ENCODE results near the gene HUS1.
A peak's percentile ranks its signal among the peaks of the same experiment; 100 is the strongest.
"Not testable (repeated sequence)": the region's sequence is repeated elsewhere in the genome, so short reads cannot be mapped to it uniquely, and the experiment has no call there.

Gene HUS1

DNA sequence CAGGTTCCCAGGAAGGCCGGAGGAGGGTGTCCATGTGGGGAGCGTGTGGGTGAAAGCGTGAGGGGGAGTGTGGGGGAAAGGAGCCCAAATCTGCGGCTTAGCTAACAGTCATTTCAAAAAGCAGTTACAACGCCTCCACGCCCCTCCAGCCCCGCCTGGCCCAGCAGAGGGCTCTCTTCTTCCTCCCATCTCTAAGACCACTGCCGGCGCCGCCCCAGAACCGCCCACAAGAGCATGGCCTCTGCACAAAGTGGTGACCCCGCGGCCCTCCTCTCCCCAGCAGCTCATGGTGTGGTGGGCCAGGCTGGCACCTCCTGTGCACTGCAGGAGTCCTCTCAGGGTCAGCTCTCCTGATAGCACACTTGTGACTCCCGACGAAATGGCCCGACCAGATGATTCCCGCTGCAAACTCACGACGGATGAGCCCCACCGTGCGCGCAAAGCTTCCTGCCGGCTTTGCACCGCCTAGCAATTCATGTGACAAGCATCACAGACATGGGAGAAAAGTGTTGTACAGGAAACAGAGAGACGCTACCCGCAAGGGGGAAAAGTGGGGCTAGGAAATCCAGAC is 12.4 kb upstream of the HUS1 start:
- peak; percentile 23 for DNase-seq (ENCODE audit: extremely low read depth, low read depth)
- TF ChIP-seq, protein P1, sequence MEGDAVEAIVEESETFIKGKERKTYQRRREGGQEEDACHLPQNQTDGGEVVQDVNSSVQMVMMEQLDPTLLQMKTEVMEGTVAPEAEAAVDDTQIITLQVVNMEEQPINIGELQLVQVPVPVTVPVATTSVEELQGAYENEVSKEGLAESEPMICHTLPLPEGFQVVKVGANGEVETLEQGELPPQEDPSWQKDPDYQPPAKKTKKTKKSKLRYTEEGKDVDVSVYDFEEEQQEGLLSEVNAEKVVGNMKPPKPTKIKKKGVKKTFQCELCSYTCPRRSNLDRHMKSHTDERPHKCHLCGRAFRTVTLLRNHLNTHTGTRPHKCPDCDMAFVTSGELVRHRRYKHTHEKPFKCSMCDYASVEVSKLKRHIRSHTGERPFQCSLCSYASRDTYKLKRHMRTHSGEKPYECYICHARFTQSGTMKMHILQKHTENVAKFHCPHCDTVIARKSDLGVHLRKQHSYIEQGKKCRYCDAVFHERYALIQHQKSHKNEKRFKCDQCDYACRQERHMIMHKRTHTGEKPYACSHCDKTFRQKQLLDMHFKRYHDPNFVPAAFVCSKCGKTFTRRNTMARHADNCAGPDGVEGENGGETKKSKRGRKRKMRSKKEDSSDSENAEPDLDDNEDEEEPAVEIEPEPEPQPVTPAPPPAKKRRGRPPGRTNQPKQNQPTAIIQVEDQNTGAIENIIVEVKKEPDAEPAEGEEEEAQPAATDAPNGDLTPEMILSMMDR (IDR thresholded peaks at IDR 0.05; ENCODE audit: low read depth, low read length): peak; percentile 82

DNA sequence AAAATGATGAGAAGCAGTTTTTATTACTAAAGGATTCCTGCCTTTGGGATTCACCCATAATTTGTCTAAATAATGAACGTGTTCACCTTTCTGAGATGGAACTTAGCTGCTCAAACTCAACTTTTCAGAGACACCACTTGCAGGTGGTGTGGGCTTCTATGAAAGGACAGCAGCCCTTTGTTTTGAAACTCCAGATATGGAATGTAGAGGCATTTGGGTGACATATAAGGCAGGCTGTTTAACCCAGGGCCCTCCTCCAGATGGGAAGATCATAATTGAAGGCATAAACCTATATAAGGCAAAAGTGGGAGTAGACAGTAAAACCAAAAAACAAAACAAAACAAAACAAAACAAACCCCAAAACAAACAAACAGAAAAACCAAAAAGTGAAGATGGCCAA is 11.9 kb upstream of the HUS1 start:
- no peak for DNase-seq (ENCODE audit: extremely low read depth, low read depth)

DNA sequence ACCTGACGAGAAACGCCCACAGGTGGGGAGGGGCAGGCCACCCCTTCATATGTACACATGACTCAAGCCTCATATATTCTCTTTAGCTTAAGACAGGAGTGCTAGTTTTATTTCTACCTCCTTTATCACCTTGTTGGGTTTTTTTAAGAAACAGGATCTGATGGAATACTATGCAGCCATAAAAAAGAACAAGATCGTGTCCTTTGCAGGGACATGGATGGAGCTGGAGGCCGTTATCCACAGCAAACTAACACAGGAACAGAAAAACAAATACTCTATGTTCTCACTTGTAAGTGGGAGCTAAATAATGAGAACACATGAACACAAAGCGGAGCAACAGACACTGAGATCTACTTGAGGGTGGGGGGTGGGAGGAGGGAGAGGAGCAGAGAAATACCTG is 11.2 kb upstream of the HUS1 start:
- TF ChIP-seq, protein P1 (IDR thresholded peaks at IDR 0.05; ENCODE audit: low read depth, low read length): no peak
- DNase-seq (ENCODE audit: extremely low read depth, low read depth): no peak

More for the DNA sequence above, 11.9 kb upstream of the HUS1 start:
- TF ChIP-seq, protein P1 (IDR thresholded peaks at IDR 0.05; ENCODE audit: low read depth, low read length): no peak

DNA sequence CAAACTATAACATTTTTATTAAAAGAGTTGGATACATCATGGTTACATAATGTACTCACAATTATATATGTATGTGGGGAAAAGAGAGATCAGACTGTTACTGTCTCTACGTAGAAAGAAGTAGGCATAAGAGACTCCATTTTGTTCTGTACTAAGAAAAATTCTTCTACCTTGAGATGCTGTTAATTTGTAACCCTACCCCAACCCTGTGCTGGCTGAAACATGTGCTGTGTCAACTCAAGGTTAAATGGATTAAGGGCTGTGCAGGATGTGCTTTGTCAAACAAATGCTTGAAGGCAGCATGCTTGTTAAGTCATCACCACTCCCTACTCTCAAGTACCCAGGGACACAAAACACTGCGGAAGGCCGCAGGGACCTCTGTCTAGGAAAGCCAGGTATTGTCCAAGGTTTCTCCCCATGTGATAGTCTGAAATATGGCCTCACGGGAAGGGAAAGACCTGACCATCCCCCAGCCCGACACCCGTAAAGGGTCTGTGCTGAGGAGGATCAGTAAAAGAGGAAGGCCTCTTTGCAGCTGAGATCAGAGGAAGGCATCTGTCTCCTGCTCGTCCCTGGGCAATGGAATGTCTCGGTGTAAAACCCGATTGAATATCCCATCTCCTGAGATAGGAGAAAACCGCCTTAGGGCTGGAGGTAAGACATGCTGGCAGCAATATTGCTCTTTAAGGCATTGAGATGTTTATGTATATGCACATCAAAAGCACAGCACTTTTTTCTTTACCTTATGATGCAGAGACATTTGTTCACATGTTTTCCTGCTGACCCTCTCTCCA is 10.4 kb upstream of the HUS1 start:
- not testable (repeated sequence) for DNase-seq (ENCODE audit: extremely low read depth, low read depth)

DNA sequence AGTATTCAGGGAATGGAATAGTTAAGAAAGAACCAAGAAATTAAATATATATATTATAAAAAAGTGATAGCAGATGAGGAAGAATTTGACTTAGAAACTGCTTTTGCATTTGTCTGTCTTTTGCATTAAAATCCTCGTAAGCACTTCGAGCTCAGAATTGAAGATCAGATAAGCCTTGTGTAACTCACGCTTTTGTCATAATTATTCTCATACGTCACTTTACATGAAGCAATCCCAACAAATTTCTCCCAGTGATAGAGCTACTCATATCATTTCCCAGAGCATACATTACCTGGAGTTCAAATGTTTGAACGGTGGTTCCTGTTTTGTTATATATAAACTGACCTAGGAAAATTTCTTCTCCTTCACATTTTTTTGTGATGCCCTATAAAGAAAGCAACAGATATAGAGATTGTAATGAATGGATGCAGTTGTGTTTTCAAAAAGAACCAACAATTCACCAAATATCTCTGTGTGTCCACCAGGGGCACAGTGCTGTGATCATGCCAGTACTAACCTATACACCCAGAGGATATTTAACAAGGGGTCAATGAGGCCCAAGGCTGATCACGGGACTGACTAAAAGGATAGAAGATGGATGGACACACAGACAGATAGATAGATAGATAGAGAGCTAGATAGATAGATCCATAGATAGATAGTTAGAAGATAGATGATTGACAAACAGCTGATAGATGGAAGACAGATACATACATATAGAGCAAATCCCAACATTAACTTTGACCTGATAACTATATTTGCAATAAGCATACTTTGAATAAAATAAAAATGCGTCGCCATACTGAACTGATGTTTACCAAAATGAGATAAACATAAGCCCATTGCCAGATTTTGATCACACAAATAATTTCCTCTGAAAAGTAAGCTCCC is 9.3 kb upstream of the HUS1 start:
- DNase-seq (ENCODE audit: extremely low read depth, low read depth): no peak
- TF ChIP-seq, protein P1 (IDR thresholded peaks at IDR 0.05; ENCODE audit: low read depth, low read length): peak; percentile 25

DNA sequence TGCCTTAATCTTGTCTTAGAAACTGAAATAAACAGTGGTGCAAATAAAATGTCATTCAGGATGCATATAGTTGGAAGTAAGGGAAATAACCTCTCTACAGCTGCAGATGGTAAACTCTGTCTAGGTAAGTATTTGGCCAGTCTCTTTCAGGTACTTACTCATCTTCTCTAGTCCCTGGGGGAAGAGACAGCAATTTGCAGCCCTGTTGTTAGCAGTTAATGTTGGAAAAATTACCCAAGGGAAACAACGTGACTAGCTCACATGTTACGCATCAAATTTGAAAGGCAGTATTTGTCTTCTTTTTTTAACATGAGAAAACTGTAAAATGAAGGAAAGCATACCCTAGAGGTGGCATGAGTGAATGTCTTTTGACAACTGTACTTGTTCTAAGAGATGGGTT is 3.2 kb upstream of the HUS1 start:
- TF ChIP-seq, protein P1 (IDR thresholded peaks at IDR 0.05; ENCODE audit: low read depth, low read length): no peak
- no peak for DNase-seq (ENCODE audit: extremely low read depth, low read depth)

DNA sequence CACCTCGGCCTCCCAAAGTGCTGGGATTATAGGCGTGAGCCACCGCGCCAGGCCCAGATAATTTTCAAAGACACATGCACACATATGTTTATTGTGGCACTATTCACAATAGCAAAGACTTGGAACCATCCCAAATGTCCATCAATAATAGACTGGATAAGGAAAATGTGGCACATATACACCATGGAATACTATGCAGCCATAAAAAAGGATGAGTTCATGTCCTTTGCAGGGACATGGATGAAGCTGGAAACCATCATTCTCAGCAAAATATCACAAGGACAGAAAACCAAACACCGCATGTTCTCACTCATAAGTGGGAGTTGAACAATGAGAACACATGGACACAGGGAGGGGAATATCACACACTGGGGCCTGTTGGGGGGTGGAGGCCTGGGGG is 1.2 kb upstream of the HUS1 start:
- not testable (repeated sequence) for DNase-seq (ENCODE audit: extremely low read depth, low read depth)

DNA sequence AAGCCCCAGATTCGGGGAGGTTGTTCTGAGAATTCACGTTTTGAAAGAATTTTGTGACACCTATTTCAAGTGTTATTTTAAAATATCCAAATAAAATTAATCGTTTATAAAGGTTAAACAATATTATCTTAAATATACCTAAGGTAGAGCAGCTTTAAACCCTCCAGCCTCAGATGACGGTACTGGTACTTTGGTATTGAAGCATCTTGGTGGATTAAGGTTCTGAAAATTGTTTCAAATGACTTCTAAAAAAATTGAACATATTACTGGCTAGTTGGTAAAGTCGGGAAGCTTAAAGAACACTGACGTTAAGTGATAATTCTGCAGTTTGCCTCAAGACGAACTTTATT is 392 bp upstream of the HUS1 start:
- TF ChIP-seq, protein P1 (IDR thresholded peaks at IDR 0.05; ENCODE audit: low read depth, low read length): no peak
- DNase-seq (ENCODE audit: extremely low read depth, low read depth): no peak

Measured in AG09319 (cell line).